Endothelial cell of umbilical vein (primary cell): ENCODE measurements around the gene GEMIN8. TPM values are rescaled to one million over a fixed set of nuclear protein-coding genes. Genes with fewer than 3 reads are reported as not detected.

ENCODE experiments used
- BruUV-seq: library from RNA; stranded (reverse); fragments of 400-500 nt; replicated peaks from 2 replicates; lab custom pipeline; 2021; lab: Mats Ljungman, UMichigan
- CTCF ChIA-PET: fragments of 300-600, 350-600 bp; sonication (Branson Sonifier 250); formaldehyde crosslinking; loops from one replicate; lab custom pipeline; 2021; ENCODE audit warnings: antibody characterized with exemption, inconsistent platforms; lab: Charles Lee
- POLR2A ChIA-PET: fragments of 300-600, 350-600 bp; sonication (Branson Sonifier 250); formaldehyde crosslinking; loops from one replicate; lab custom pipeline; 2021; ENCODE audit warnings: antibody characterized with exemption, inconsistent platforms; lab: Charles Lee
- DNase-seq: peaks from one replicate; pipeline ENCODE4 v3.0.0-alpha.2; 2011; ENCODE audit warnings: low read depth, low spot score
- FAIRE-seq: peaks from 2 replicates; lab custom pipeline; 2011; peaks lifted over from hg19 to GRCh38; lab: Jason Lieb, UNC
- H2AFZ ChIP-seq: 2 replicates; pipeline ENCODE4 v1.6.0; 2012; ENCODE audit warnings: low read depth, low read length, control low read depth, inconsistent platforms
- H3K27ac ChIP-seq: 2 replicates; pipeline ENCODE4 v1.5.1; 2011; ENCODE audit warnings: low read depth, mild to moderate bottlenecking, control low read depth, low read length, moderate library complexity; ENCODE audit not compliant: insufficient read depth
- H3K27me3 ChIP-seq, 2 experiments: 2 replicates each; pipeline versions ENCODE4 v1.6.0 to v1.6.1; 2011; ENCODE audit warnings: low read length in 2 of 2, mixed read lengths in 1 of 2; ENCODE audit not compliant: control insufficient read depth in 2 of 2, insufficient read depth in 2 of 2
- H3K36me3 ChIP-seq, 2 experiments: 2 replicates in 1 of 2; 3 replicates in 1 of 2; pipeline ENCODE4 v1.5.1; 2011; ENCODE audit warnings: low read length in 2 of 2, mild to moderate bottlenecking in 1 of 2, moderate library complexity in 1 of 2; ENCODE audit not compliant: control insufficient read depth in 2 of 2, insufficient read depth in 2 of 2; ENCODE audit errors: extremely low read depth in 1 of 2
- H3K4me1 ChIP-seq: 3 replicates; pipeline ENCODE4 v1.5.1; 2011; ENCODE audit warnings: mild to moderate bottlenecking, low read length; ENCODE audit not compliant: control insufficient read depth, insufficient read depth; ENCODE audit errors: extremely low read depth
- H3K4me2 ChIP-seq: 2 replicates; pipeline ENCODE4 v1.6.1; 2011; ENCODE audit warnings: low read length, control low read depth, mixed read lengths; ENCODE audit not compliant: insufficient read depth
- H3K4me3 ChIP-seq, 3 experiments: fragments of 200-600 bp in 1 of 3; sonication (generic), shearing (Covaris generic) in 1 of 3; replicated peaks in 1 of 3; 2 replicates each; pipeline ENCODE4 v1.5.1; 2011 to 2016; ENCODE audit warnings: control low read depth in 3 of 3, low read length in 3 of 3, mild to moderate bottlenecking in 2 of 3, inconsistent platforms in 1 of 3, low read depth in 1 of 3, moderate library complexity in 1 of 3; ENCODE audit not compliant: insufficient read depth in 1 of 3
- H3K79me2 ChIP-seq: 2 replicates; pipeline ENCODE4 v1.6.0; 2012; ENCODE audit warnings: low read length, inconsistent platforms; ENCODE audit not compliant: control insufficient read depth, insufficient read depth
- H3K9ac ChIP-seq: replicated peaks from 2 replicates; pipeline ENCODE3; 2011; ENCODE audit warnings: low read length, control low read depth; ENCODE audit not compliant: insufficient read depth; ENCODE audit errors: extremely low read depth
- H3K9me1 ChIP-seq: replicated peaks from 3 replicates; pipeline ENCODE4 v1.6.0; 2011; ENCODE audit warnings: mild to moderate bottlenecking, low read length; ENCODE audit not compliant: control insufficient read depth, insufficient read depth; ENCODE audit errors: extremely low read depth
- H3K9me3 ChIP-seq: replicated peaks from 2 replicates; pipeline ENCODE4 v1.5.1; 2012; ENCODE audit warnings: low read length, inconsistent platforms; ENCODE audit not compliant: control insufficient read depth, insufficient read depth
- H4K20me1 ChIP-seq: replicated peaks from 2 replicates; pipeline ENCODE3; 2011; ENCODE audit warnings: mild to moderate bottlenecking, low read length; ENCODE audit not compliant: control insufficient read depth, insufficient read depth; ENCODE audit errors: extremely low read depth
- EZH2 ChIP-seq: IDR thresholded peaks from 2 replicates; pipeline ENCODE4 v1.6.1; 2012; ENCODE audit warnings: borderline replicate concordance, low read depth, mild to moderate bottlenecking, moderate library complexity, low read length, inconsistent platforms; ENCODE audit not compliant: severe bottlenecking
- FOS ChIP-seq: IDR thresholded peaks from 2 replicates; pipeline ENCODE4 v1.6.1; 2011; ENCODE audit warnings: mild to moderate bottlenecking, low read length, moderate library complexity, borderline replicate concordance; ENCODE audit not compliant: insufficient read depth
- GATA2 ChIP-seq: IDR thresholded peaks from 2 replicates; pipeline ENCODE4 v1.7.0; 2011; ENCODE audit warnings: low read depth, mild to moderate bottlenecking, moderate library complexity, mixed read lengths, low read length; ENCODE audit not compliant: insufficient read length, insufficient read depth
- JUN ChIP-seq: IDR thresholded peaks from 2 replicates; pipeline ENCODE4 v1.6.1; 2011; ENCODE audit warnings: borderline replicate concordance, low read depth; ENCODE audit not compliant: insufficient read length, insufficient read depth
- MAX ChIP-seq: IDR thresholded peaks from 2 replicates; pipeline ENCODE4 v1.6.1; 2011; ENCODE audit not compliant: insufficient read depth, insufficient read length
- MYC ChIP-seq: IDR thresholded peaks from one replicate; pipeline ENCODE4 v1.6.1; 2011; ENCODE audit warnings: mild to moderate bottlenecking, low read depth, low read length
- POLR2A ChIP-seq: IDR thresholded peaks from 2 replicates; pipeline ENCODE4 v1.6.1; 2012; ENCODE audit warnings: low read depth, mild to moderate bottlenecking, control low read depth, low read length
- POLR2AphosphoS5 ChIP-seq: IDR thresholded peaks from 2 replicates; pipeline ENCODE4 v1.6.1; 2012; ENCODE audit warnings: low read depth, mild to moderate bottlenecking, control low read depth, low read length, moderate library complexity; ENCODE audit not compliant: insufficient read depth
- dilution Hi-C: fragments of 300-500 bp; cut with MboI; formaldehyde crosslinking; loops from one replicate; pipeline ENCODE4 v1.15.0; 2019; ENCODE audit warnings: low sequenced_read_pairs; ENCODE audit not compliant: extremely low pct_ligation_motif_present
- intact Hi-C: fragments of 100-400 bp; cut with micrococcal nuclease; formaldehyde crosslinking; loops from one replicate; pipeline ENCODE4 v1.10.0; 2022
- polyA plus RNA-seq, 4 experiments: library from polyadenylated mRNA; depleted of rRNA in 3 of 4; stranded (reverse) in 3 of 4; unstranded in 1 of 4; fragments of >200 nt; gene quantifications; 2 replicates each; pipeline versions ENCODE4 v1.2.1 to v1.2.3, GENCODE V29; 2011 to 2012; ENCODE audit warnings: missing spikeins in 1 of 4
- total RNA-seq: library from RNA; stranded (reverse); gene quantifications from 2 replicates; pipeline ENCODE4 v1.2.3, GENCODE V29; 2021
- TF ChIP-seq, protein P1 (sequence below), 2 donors: IDR thresholded peaks; 1 replicate in 1 of 2; 2 replicates in 1 of 2; pipeline ENCODE4 v1.5.1; 2011; ENCODE audit warnings: low read length in 2 of 2, mild to moderate bottlenecking in 2 of 2, moderate library complexity in 2 of 2, control low read depth in 1 of 2, inconsistent platforms in 1 of 2, low read depth in 1 of 2; ENCODE audit not compliant: insufficient read depth in 1 of 2; ENCODE audit errors: extremely low read depth in 1 of 2

The GEMIN8 gene
- total and polyA plus RNA-seq, 2 donors (not counting 3 experiments of a cell fraction or from before 2014, with no cell fraction given), result 18.5 to 24.5 TPM

GRCh38 chrX:14050709-14051108 lies 21.0 kb upstream of the GEMIN8 start:
- Histone ChIP-seq H3K36me3 (no peaks in the 10 kb centered on the region), H3K27ac (no peak overlapping the region), H3K4me1 (no peaks in the 10 kb centered on the region), H3K9me3 (no peaks in the 10 kb centered on the region), H3K27me3 (no peaks in the 10 kb centered on the region), H3K79me2 (no peaks in the 10 kb centered on the region), H4K20me1 (no peaks in the 10 kb centered on the region), H3K4me2 (no peak overlapping the region), H3K9me1 (no peaks in the 10 kb centered on the region), H3K4me3 (no peak overlapping the region), H2AFZ (no peak overlapping the region), H3K9ac (no peak overlapping the region)
- ChIA-PET POLR2A (no interaction called here), CTCF (no interaction called here)
- FAIRE-seq, result no peak
- no TSS peak for BruUV-seq
- DNase-seq, result no peak
- intact Hi-C loops (no loop called here), dilution Hi-C loops (no loop called here)
- TF ChIP-seq, protein P1, sequence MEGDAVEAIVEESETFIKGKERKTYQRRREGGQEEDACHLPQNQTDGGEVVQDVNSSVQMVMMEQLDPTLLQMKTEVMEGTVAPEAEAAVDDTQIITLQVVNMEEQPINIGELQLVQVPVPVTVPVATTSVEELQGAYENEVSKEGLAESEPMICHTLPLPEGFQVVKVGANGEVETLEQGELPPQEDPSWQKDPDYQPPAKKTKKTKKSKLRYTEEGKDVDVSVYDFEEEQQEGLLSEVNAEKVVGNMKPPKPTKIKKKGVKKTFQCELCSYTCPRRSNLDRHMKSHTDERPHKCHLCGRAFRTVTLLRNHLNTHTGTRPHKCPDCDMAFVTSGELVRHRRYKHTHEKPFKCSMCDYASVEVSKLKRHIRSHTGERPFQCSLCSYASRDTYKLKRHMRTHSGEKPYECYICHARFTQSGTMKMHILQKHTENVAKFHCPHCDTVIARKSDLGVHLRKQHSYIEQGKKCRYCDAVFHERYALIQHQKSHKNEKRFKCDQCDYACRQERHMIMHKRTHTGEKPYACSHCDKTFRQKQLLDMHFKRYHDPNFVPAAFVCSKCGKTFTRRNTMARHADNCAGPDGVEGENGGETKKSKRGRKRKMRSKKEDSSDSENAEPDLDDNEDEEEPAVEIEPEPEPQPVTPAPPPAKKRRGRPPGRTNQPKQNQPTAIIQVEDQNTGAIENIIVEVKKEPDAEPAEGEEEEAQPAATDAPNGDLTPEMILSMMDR (IDR thresholded peaks at IDR 0.05; ENCODE audit: extremely low read depth in 1 of 2, insufficient read depth in 1 of 2, low read depth in 1 of 2, low read length in 2 of 2), result no peak
- TF ChIP-seq GATA2 (no peak), MYC (no peak), JUN (no peak), POLR2AphosphoS5 (no peak), EZH2 (no peak), MAX (no peak), FOS (no peak), POLR2A (no peak)
